Gastrocnemius medialis (tissue), 4 donors: ENCODE data around the gene TAAR6.

Source experiments
- CTCF ChIP-seq, 5 experiments: fragments of 450-650 bp in 3 of 5; fragments of 200-600 bp in 2 of 5; sonication (generic) in 2 of 5; IDR thresholded peaks in 4 of 5; conservative IDR thresholded peaks in 1 of 5; 1 replicate in 4 of 5; 2 replicates in 1 of 5; pipeline ENCODE4 v1.5.1; 2016 to 2019; ENCODE audit warnings: antibody characterized with exemption in 5 of 5, mild to moderate bottlenecking in 3 of 5, moderate library complexity in 3 of 5
- POLR2A ChIP-seq, 2 donors: fragments of 450-650 bp; IDR thresholded peaks; one replicate each; pipeline ENCODE4 v1.6.1; 2017; ENCODE audit warnings: antibody characterized with exemption in 2 of 2, mild to moderate bottlenecking in 2 of 2, moderate library complexity in 2 of 2

- TF ChIP-seq CTCF (IDR thresholded peaks at IDR 0.05 in 4 of 5, conservative IDR thresholded peaks at IDR 0.05 in 1 of 5): no peak
- TF ChIP-seq POLR2A (IDR thresholded peaks at IDR 0.05): no peak
Observed at GRCh38 chr6:132537977-132538376, 32.1 kb upstream of the TAAR6 start, which contains the start of gene TAAR9.
